Measurements from ENCODE around the gene PLCL2. TPM values are rescaled to one million over a fixed set of nuclear protein-coding genes. Genes with fewer than 3 reads are reported as not detected.

PLCL2 gene
- total RNA-seq, 1 donor from 2014 or later = 11.3 TPM

GRCh38 chr3:16875876-16876550 is 8.7 kb upstream of the PLCL2 start:
- H3K27me3 Mint-ChIP-seq = peaks cover 5% of the 10 kb centered on the region

GRCh38 chr3:16877505-16877904 is 7.2 kb upstream of the PLCL2 start:
- no peak overlapping the region for H3K4me3 Mint-ChIP-seq (ENCODE audit: low read depth)
- no peaks in the 10 kb centered on the region for H3K9me3 Mint-ChIP-seq (ENCODE audit: low read depth)
- TF ChIP-seq, protein P1, sequence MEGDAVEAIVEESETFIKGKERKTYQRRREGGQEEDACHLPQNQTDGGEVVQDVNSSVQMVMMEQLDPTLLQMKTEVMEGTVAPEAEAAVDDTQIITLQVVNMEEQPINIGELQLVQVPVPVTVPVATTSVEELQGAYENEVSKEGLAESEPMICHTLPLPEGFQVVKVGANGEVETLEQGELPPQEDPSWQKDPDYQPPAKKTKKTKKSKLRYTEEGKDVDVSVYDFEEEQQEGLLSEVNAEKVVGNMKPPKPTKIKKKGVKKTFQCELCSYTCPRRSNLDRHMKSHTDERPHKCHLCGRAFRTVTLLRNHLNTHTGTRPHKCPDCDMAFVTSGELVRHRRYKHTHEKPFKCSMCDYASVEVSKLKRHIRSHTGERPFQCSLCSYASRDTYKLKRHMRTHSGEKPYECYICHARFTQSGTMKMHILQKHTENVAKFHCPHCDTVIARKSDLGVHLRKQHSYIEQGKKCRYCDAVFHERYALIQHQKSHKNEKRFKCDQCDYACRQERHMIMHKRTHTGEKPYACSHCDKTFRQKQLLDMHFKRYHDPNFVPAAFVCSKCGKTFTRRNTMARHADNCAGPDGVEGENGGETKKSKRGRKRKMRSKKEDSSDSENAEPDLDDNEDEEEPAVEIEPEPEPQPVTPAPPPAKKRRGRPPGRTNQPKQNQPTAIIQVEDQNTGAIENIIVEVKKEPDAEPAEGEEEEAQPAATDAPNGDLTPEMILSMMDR (IDR thresholded peaks at IDR 0.05; ENCODE audit: unreplicated experiment) = no peak
- H3K36me3 Mint-ChIP-seq (ENCODE audit: insufficient read depth) = no peaks in the 10 kb centered on the region
- peaks cover 5% of the 10 kb centered on the region for H3K4me1 Mint-ChIP-seq (ENCODE audit: low read depth)
- no peak for DNase-seq (ENCODE audit: low spot score, unreplicated experiment)
- no peak overlapping the region for H3K27ac Mint-ChIP-seq
- peaks cover 14% of the 10 kb centered on the region for H3K27me3 Mint-ChIP-seq

More at GRCh38 chr3:16875876-16876550, 8.7 kb upstream of the PLCL2 start:
- H3K27ac Mint-ChIP-seq = no peak overlapping the region
- H3K4me3 Mint-ChIP-seq (ENCODE audit: low read depth) = no peak overlapping the region
- DNase-seq (ENCODE audit: low spot score, unreplicated experiment) = no peak
- H3K36me3 Mint-ChIP-seq (ENCODE audit: insufficient read depth) = no peaks in the 10 kb centered on the region
- no peaks in the 10 kb centered on the region for H3K9me3 Mint-ChIP-seq (ENCODE audit: low read depth)
- H3K4me1 Mint-ChIP-seq (ENCODE audit: low read depth) = peaks cover 5% of the 10 kb centered on the region
- TF ChIP-seq, protein P1 (IDR thresholded peaks at IDR 0.05; ENCODE audit: unreplicated experiment) = no peak

GRCh38 chr3:16877911-16878310 is 6.8 kb upstream of the PLCL2 start:
- H3K27me3 Mint-ChIP-seq = peaks cover 18% of the 10 kb centered on the region
- H3K4me3 Mint-ChIP-seq (ENCODE audit: low read depth) = no peak overlapping the region
- no peaks in the 10 kb centered on the region for H3K36me3 Mint-ChIP-seq (ENCODE audit: insufficient read depth)
- no peak for DNase-seq (ENCODE audit: low spot score, unreplicated experiment)
- H3K27ac Mint-ChIP-seq = no peak overlapping the region
- H3K4me1 Mint-ChIP-seq (ENCODE audit: low read depth) = peaks cover 5% of the 10 kb centered on the region
- H3K9me3 Mint-ChIP-seq (ENCODE audit: low read depth) = no peaks in the 10 kb centered on the region
- TF ChIP-seq, protein P1 (IDR thresholded peaks at IDR 0.05; ENCODE audit: unreplicated experiment) = no peak

DNA sequence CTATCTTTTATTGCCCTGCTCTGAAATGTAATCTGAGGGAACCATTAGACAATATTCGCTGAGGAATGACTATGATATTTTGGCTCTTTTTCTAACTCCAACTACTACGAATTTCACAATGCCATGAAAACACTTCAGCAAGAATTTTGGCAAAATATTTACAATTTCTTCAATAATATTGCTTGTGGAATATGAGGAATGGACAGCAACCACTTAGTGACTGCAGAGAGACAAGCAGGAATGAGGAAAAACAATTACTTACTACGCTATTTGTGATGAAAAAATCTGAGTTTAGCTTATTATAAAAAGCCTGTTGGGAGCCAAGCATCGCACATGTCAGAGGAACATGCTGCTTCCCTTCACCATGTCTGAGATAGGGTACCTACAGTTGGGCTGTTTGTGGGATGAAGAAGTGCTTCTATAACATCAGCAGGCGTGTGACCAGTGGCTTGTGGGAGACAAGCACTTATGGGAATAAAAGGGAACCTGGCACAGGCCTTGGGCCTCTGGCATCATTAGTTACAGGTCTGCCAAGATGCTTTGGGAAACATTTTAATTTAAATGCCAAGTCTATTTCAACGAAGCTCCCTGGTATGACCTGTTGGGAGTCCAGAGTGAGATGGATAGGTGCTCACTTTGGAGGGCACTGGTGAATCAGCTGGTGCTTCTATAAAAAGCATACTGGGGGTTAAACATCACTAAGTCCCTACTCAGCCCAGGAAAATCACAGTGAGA is 2.7 kb upstream of the PLCL2 start:
- H3K27ac Mint-ChIP-seq = no peak overlapping the region
- H3K4me3 Mint-ChIP-seq (ENCODE audit: low read depth) = no peak overlapping the region
- no peaks in the 10 kb centered on the region for H3K36me3 Mint-ChIP-seq (ENCODE audit: insufficient read depth)
- TF ChIP-seq, protein P1 (IDR thresholded peaks at IDR 0.05; ENCODE audit: unreplicated experiment) = no peak
- no peak for DNase-seq (ENCODE audit: low spot score, unreplicated experiment)
- H3K27me3 Mint-ChIP-seq = peaks cover 27% of the 10 kb centered on the region
- no peaks in the 10 kb centered on the region for H3K9me3 Mint-ChIP-seq (ENCODE audit: low read depth)
- H3K4me1 Mint-ChIP-seq (ENCODE audit: low read depth) = peaks cover 21% of the 10 kb centered on the region

DNA sequence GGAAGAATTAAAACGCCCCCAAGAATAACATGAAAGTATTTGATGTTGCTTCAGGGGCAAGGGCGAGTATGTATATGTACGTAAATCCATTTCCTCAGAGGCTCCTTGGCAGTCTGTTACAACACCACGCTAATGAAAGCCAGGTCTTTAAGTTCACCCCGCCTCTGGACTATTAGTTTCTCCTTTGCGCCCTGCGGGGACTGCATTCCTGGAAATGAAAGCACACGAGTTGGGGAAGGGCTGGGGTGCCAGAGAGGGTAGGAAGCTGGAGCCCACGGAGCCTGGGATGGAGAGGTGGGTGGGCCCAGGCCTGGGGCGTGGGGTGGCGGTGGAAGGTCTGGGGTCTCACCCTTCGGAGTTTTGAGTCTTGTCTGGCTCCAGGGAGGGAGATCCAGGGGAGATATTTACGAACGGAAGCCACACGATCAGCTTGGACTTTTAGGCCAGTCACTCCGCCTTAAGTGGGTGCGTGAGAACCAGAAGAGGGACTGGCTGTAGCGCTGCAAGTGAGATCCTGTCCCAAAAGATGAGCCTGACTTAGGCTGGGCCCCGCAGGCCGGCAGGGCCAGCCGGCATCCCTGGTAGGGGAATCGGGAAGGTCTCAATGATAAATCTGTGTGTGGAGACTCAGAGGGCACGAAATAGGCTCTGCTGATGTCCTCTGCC is 1.6 kb upstream of the PLCL2 start:
- Mint-ChIP-seq H3K9me3 (ENCODE audit: low read depth) (no peaks in the 10 kb centered on the region), H3K4me1 (ENCODE audit: low read depth) (peaks cover 16% of the 10 kb centered on the region), H3K27me3 (peaks cover 27% of the 10 kb centered on the region), H3K36me3 (ENCODE audit: insufficient read depth) (no peaks in the 10 kb centered on the region), H3K4me3 (ENCODE audit: low read depth) (peak overlapping the region; percentile 73), H3K27ac (no peak overlapping the region)
- no peak for DNase-seq (ENCODE audit: low spot score, unreplicated experiment)
- TF ChIP-seq, protein P1 (IDR thresholded peaks at IDR 0.05; ENCODE audit: unreplicated experiment) = no peak
